IMR-90 (cell line): Measurements from ENCODE around the gene KCNQ1. TPM values are rescaled to one million over a fixed set of nuclear protein-coding genes. Genes with fewer than 3 reads are reported as not detected.

Experiments used
- ATAC-seq: fragments of 200-7000 bp; cut with Tn5 transposase; 2 replicates; pipeline ENCODE4 v1.9.1; 2020; ENCODE audit warnings: low read depth, mild to moderate bottlenecking, moderate library complexity
- BruUV-seq: library from RNA; stranded (reverse); fragments of 400-500 nt; replicated peaks from 2 replicates; lab custom pipeline; 2021; lab: Mats Ljungman, UMichigan
- CTCF ChIA-PET: fragments of 300-600 bp; formaldehyde crosslinking; extraction: SDS; loops from one replicate; lab custom pipeline; 2021; ENCODE audit warnings: antibody characterized with exemption; lab: Yijun Ruan, JAX
- POLR2A ChIA-PET: fragments of 300-600 bp; sonication (Branson Sonifier 250); formaldehyde crosslinking; loops from one replicate; lab custom pipeline; 2022; ENCODE audit warnings: antibody characterized with exemption; ENCODE audit not compliant: unreplicated experiment; lab: Charles Lee
- DNase-seq: peaks from one replicate; pipeline ENCODE4 v3.0.0; 2013
- H2AFZ ChIP-seq: replicated peaks from 2 replicates; pipeline ENCODE3; 2013; ENCODE audit warnings: low read length, mild to moderate bottlenecking; ENCODE audit not compliant: poor library complexity
- H2AK5ac ChIP-seq: 2 replicates; pipeline ENCODE4 v1.6.1; 2013; ENCODE audit warnings: low read depth, low read length, inconsistent platforms
- H2AK9ac ChIP-seq: replicated peaks from 2 replicates; pipeline ENCODE3; 2013; ENCODE audit warnings: mild to moderate bottlenecking, low read depth, low read length, moderate library complexity; ENCODE audit not compliant: poor library complexity
- H2BK120ac ChIP-seq: 2 replicates; pipeline ENCODE4 v1.6.1; 2013; ENCODE audit warnings: low read depth, low read length, inconsistent platforms
- H2BK15ac ChIP-seq: 3 replicates; pipeline ENCODE4 v1.6.1; 2013; ENCODE audit warnings: low read depth, low read length, inconsistent platforms
- H2BK20ac ChIP-seq: 2 replicates; pipeline ENCODE4 v1.6.1; 2013; ENCODE audit warnings: low read depth, mild to moderate bottlenecking, inconsistent platforms, low read length, moderate library complexity
- H2BK5ac ChIP-seq: 2 replicates; pipeline ENCODE4 v1.6.1; 2013; ENCODE audit warnings: mild to moderate bottlenecking, low read depth, low read length, inconsistent platforms; ENCODE audit not compliant: poor library complexity, severe bottlenecking
- H3K14ac ChIP-seq: replicated peaks from 2 replicates; pipeline ENCODE4 v1.6.1; 2013; ENCODE audit warnings: low read depth, low read length, inconsistent platforms
- H3K18ac ChIP-seq: 2 replicates; pipeline ENCODE4 v1.6.1; 2013; ENCODE audit warnings: low read depth, low read length, control low read depth
- H3K23ac ChIP-seq: 2 replicates; pipeline ENCODE4 v1.6.1; 2013; ENCODE audit warnings: low read depth, low read length, inconsistent platforms
- H3K27ac ChIP-seq: 2 replicates; pipeline ENCODE4 v1.5.1; 2013; ENCODE audit warnings: mild to moderate bottlenecking, control low read depth, low read length; ENCODE audit not compliant: insufficient read depth
- H3K27me3 ChIP-seq: 2 replicates; pipeline ENCODE4 v1.6.1; 2013; ENCODE audit warnings: low read length; ENCODE audit not compliant: control insufficient read depth, insufficient read depth
- H3K36me3 ChIP-seq: 2 replicates; pipeline ENCODE4 v1.6.1; 2013; ENCODE audit warnings: low read length, mixed read lengths; ENCODE audit not compliant: control insufficient read depth, insufficient read depth
- H3K4ac ChIP-seq: 2 replicates; pipeline ENCODE4 v1.6.1; 2013; ENCODE audit warnings: low read depth, low read length, inconsistent platforms
- H3K4me1 ChIP-seq: 2 replicates; pipeline ENCODE4 v1.6.1; 2013; ENCODE audit warnings: low read length, mixed read lengths; ENCODE audit not compliant: control insufficient read depth, insufficient read depth
- H3K4me2 ChIP-seq: 2 replicates; pipeline ENCODE4 v1.6.1; 2013; ENCODE audit warnings: low read depth, mild to moderate bottlenecking, control low read depth, low read length, moderate library complexity
- H3K4me3 ChIP-seq: 2 replicates; pipeline ENCODE4 v1.5.1; 2013; ENCODE audit warnings: low read depth, mild to moderate bottlenecking, control low read depth, low read length, moderate library complexity; ENCODE audit not compliant: insufficient read depth
- H3K56ac ChIP-seq: 2 replicates; pipeline ENCODE4 v1.6.1; 2013; ENCODE audit warnings: low read length, inconsistent platforms; ENCODE audit not compliant: insufficient read depth; ENCODE audit errors: extremely low read depth
- H3K79me1 ChIP-seq, 2 experiments: 2 replicates each; pipeline ENCODE4 v1.6.1; 2013; ENCODE audit warnings: low read length in 2 of 2, inconsistent platforms in 1 of 2, low read depth in 1 of 2
- H3K9ac ChIP-seq: 2 replicates; pipeline ENCODE4 v1.6.1; 2013; ENCODE audit warnings: low read depth, low read length, control low read depth
- H3K9me1 ChIP-seq: 2 replicates; pipeline ENCODE4 v1.6.1; 2013; ENCODE audit warnings: low read length, inconsistent platforms; ENCODE audit not compliant: insufficient read depth
- H3K9me3 ChIP-seq: 2 replicates; pipeline ENCODE4 v1.6.1; 2013; ENCODE audit warnings: low read length; ENCODE audit not compliant: control insufficient read depth, insufficient read depth
- H4K20me1 ChIP-seq: 2 replicates; pipeline ENCODE4 v1.6.1; 2013; ENCODE audit warnings: low read length, inconsistent platforms; ENCODE audit not compliant: insufficient read depth
- H4K5ac ChIP-seq: 2 replicates; pipeline ENCODE4 v1.6.1; 2013; ENCODE audit warnings: mild to moderate bottlenecking, low read depth, low read length, control low read depth
- H4K8ac ChIP-seq, 2 experiments: 2 replicates each; pipeline ENCODE4 v1.6.1; 2013; ENCODE audit warnings: low read depth in 2 of 2, low read length in 2 of 2, control low read depth in 1 of 2, inconsistent platforms in 1 of 2
- H4K91ac ChIP-seq: 2 replicates; pipeline ENCODE4 v1.6.1; 2013; ENCODE audit warnings: low read depth, low read length, inconsistent platforms; ENCODE audit not compliant: insufficient read depth
- BHLHE40 ChIP-seq: fragments of 150-350 bp; IDR thresholded peaks from 2 replicates; pipeline ENCODE4 v1.6.1; 2016; ENCODE audit warnings: mild to moderate bottlenecking, low read depth, low read length
- CEBPB ChIP-seq: IDR thresholded peaks from 2 replicates; pipeline ENCODE4 v1.6.1; 2012; ENCODE audit warnings: low read depth, low read length, improper control_type of control experiment
- CHD1 ChIP-seq: IDR thresholded peaks from 2 replicates; pipeline ENCODE4 v1.6.1; 2012; ENCODE audit warnings: low read depth, low read length, improper control_type of control experiment
- CTCF ChIP-seq: conservative IDR thresholded peaks from 2 replicates; pipeline ENCODE4 v1.5.1; 2012; ENCODE audit warnings: mild to moderate bottlenecking, low read depth, low read length, improper control_type of control experiment
- FOS ChIP-seq: fragments of 150-350 bp; IDR thresholded peaks from 2 replicates; pipeline ENCODE4 v1.6.1; 2016; ENCODE audit warnings: low read depth, low read length
- MAFK ChIP-seq: IDR thresholded peaks from 2 replicates; pipeline ENCODE4 v1.6.1; 2012; ENCODE audit warnings: low read depth, low read length, improper control_type of control experiment
- MXI1 ChIP-seq: IDR thresholded peaks from 2 replicates; pipeline ENCODE4 v1.6.1; 2012; ENCODE audit warnings: low read depth, mild to moderate bottlenecking, low read length, moderate library complexity, borderline replicate concordance
- NFE2L2 ChIP-seq: fragments of 150-350 bp; IDR thresholded peaks from 2 replicates; pipeline ENCODE4 v1.6.1; 2016; ENCODE audit warnings: low read depth, mild to moderate bottlenecking, low read length
- POLR2A ChIP-seq: IDR thresholded peaks from 2 replicates; pipeline ENCODE4 v1.6.1; 2012; ENCODE audit warnings: mild to moderate bottlenecking, low read depth, low read length
- RAD21 ChIP-seq: IDR thresholded peaks from 2 replicates; pipeline ENCODE4 v1.6.1; 2012; ENCODE audit warnings: low read length, improper control_type of control experiment
- RCOR1 ChIP-seq: IDR thresholded peaks from 2 replicates; pipeline ENCODE4 v1.6.1; 2012; ENCODE audit warnings: mild to moderate bottlenecking, low read length, improper control_type of control experiment; ENCODE audit not compliant: insufficient replicate concordance
- RFX5 ChIP-seq: IDR thresholded peaks from 2 replicates; pipeline ENCODE4 v1.8.0; 2012; ENCODE audit warnings: low read depth, mild to moderate bottlenecking, low read length, moderate library complexity
- SMC3 ChIP-seq: fragments of 150-350 bp; IDR thresholded peaks from 2 replicates; pipeline ENCODE4 v1.6.1; 2016; ENCODE audit warnings: low read depth, mild to moderate bottlenecking, antibody characterized with exemption, low read length, moderate library complexity
- USF2 ChIP-seq: fragments of 150-350 bp; IDR thresholded peaks from 2 replicates; pipeline ENCODE4 v1.6.1; 2017; ENCODE audit warnings: mild to moderate bottlenecking, antibody characterized with exemption, low read length, low read depth
- WGBS, 2 experiments: methylation state at CpG; one replicate each; pipeline versions ENCODE4 v1.1.5 to v1.1.7; 2013; ENCODE audit warnings: missing lambda C conversion rate in 2 of 2; ENCODE audit not compliant: insufficient read length in 1 of 2; ENCODE audit errors: extremely low coverage in 2 of 2; 5-methylcytosine and 5-hydroxymethylcytosine counted together
- dilution Hi-C: fragments of 300-500 bp; cut with HindIII; formaldehyde crosslinking; loops from one replicate; pipeline ENCODE4 v1.14.3; 2018; ENCODE audit warnings: low sequenced_read_pairs; ENCODE audit not compliant: unreplicated experiment
- in situ Hi-C: fragments of 300-500 bp; cut with MboI; formaldehyde crosslinking; loops from 3 replicates; pipeline ENCODE4 v1.14.3; 2019; ENCODE audit warnings: low sequenced_read_pairs, inconsistent platforms, mixed read lengths
- intact Hi-C: fragments of 100-400 bp; cut with micrococcal nuclease; formaldehyde crosslinking; loops from 2 replicates; pipeline ENCODE4 v1.10.0; 2022
- polyA plus RNA-seq, 3 experiments: library from polyadenylated mRNA; depleted of rRNA; stranded (reverse); fragments of >200 nt; gene quantifications; 2 replicates each; pipeline ENCODE4 v1.2.3, GENCODE V29; 2012; ENCODE audit warnings: low replicate concordance in 1 of 3
- total RNA-seq: library from RNA; depleted of rRNA; stranded (reverse); fragments of >200 nt; gene quantifications from 2 replicates; pipeline ENCODE4 v1.2.3, GENCODE V29; 2012

The KCNQ1 gene
- total and polyA plus RNA-seq, 2 of the 4 experiments (the other 2 are of a cell fraction), result 0.07 TPM; not detected in 1

- dilution Hi-C loops (no loop called here), in situ Hi-C loops (no loop called here), intact Hi-C loops (no loop called here)
- Histone ChIP-seq H2BK5ac (no peak overlapping the region), H3K4me2 (no peak overlapping the region), H2AK5ac (no peak overlapping the region), H2BK20ac (no peak overlapping the region), H3K27ac (no peak overlapping the region), H3K18ac (no peak overlapping the region), H3K4me1 (no peaks in the 10 kb centered on the region), H2AFZ (no peak overlapping the region), H3K79me1 (no peaks in the 10 kb centered on the region), H3K9me3 (no peaks in the 10 kb centered on the region), H3K36me3 (no peaks in the 10 kb centered on the region), H2BK15ac (no peak overlapping the region), H4K20me1 (no peaks in the 10 kb centered on the region), H3K56ac (no peak overlapping the region), H2BK120ac (no peak overlapping the region), H3K23ac (no peak overlapping the region), H4K8ac (no peak overlapping the region), H2AK9ac (no peak overlapping the region), H4K5ac (no peak overlapping the region), H3K9me1 (no peaks in the 10 kb centered on the region), H3K14ac (no peak overlapping the region), H4K91ac (no peak overlapping the region), H3K4me3 (no peak overlapping the region), H3K4ac (no peak overlapping the region), H3K27me3 (peaks cover 67% of the 10 kb centered on the region), H3K9ac (no peak overlapping the region)
- CTCF ChIA-PET, result no interaction called here
- 80% methylated on average over 1 of the region's 11 CpGs; no CpG with 5 or more reads in 1 of the 2 experiments for WGBS, 2 experiments
- ATAC-seq (no peak), DNase-seq (no peak)
- no TSS peak for BruUV-seq
- POLR2A ChIA-PET, result no interaction called here
- TF ChIP-seq RCOR1 (no peak), USF2 (no peak), RFX5 (no peak), CTCF (no peak), NFE2L2 (no peak), POLR2A (no peak), CHD1 (no peak), BHLHE40 (no peak), CEBPB (no peak), MXI1 (no peak), FOS (no peak), RAD21 (no peak), SMC3 (no peak), MAFK (no peak)
These were observed 274.1 kb downstream of the KCNQ1 start for GRCh38 chr11:2718817-2719438.
